ENCODE results near the gene MVB12B. TPM values are rescaled to one million over a fixed set of nuclear protein-coding genes. Genes with fewer than 3 reads are reported as not detected.
A peak's percentile ranks its signal among the peaks of the same experiment; 100 is the strongest.

Gene MVB12B
- total RNA-seq, 1 experiment from 2014 or later, result 6.2 TPM

Small RNAs within 50 kb of the gene (small RNA-seq; reads per million reads assigned to genes)
- 1.5 reads per million, percentile 80 among the genes with 10 or more reads in this experiment for gene RF00108
